ENCODE data around the gene ABCC4.

The ABCC4 gene

GRCh38 chr13:95156208-95156607, 145.0 kb downstream of the ABCC4 start:
- DNase-seq (ENCODE audit: low read depth) = no peak

GRCh38 chr13:95155504-95155903, 145.7 kb downstream of the ABCC4 start:
- DNase-seq (ENCODE audit: low read depth) = no peak

GRCh38 chr13:95155093-95155492, 146.2 kb downstream of the ABCC4 start:
- DNase-seq (ENCODE audit: low read depth) = no peak

GRCh38 chr13:95154413-95154886, 146.8 kb downstream of the ABCC4 start:
- no peak for DNase-seq (ENCODE audit: low read depth)

GRCh38 chr13:95153647-95154412, 147.4 kb downstream of the ABCC4 start:
- DNase-seq (ENCODE audit: low read depth) = no peak

- DNase-seq (ENCODE audit: low read depth) = no peak
Measured at GRCh38 chr13:95151942-95152587, 149.2 kb downstream of the ABCC4 start.

- DNase-seq (ENCODE audit: low read depth) = no peak
Measured at GRCh38 chr13:95150555-95150954, 150.7 kb downstream of the ABCC4 start.

- no peak for DNase-seq (ENCODE audit: low read depth)
Measured at GRCh38 chr13:95146486-95146885, 154.8 kb downstream of the ABCC4 start.

- no peak for DNase-seq (ENCODE audit: low read depth)
Measured at GRCh38 chr13:95145587-95145986, 155.7 kb downstream of the ABCC4 start.

- no peak for DNase-seq (ENCODE audit: low read depth)
Measured at GRCh38 chr13:95140502-95140901, 160.7 kb downstream of the ABCC4 start.

- no peak for DNase-seq (ENCODE audit: low read depth)
Measured at GRCh38 chr13:95138876-95139585, 162.2 kb downstream of the ABCC4 start.

GRCh38 chr13:95137096-95137495, 164.2 kb downstream of the ABCC4 start:
- DNase-seq (ENCODE audit: low read depth) = no peak

- no peak for DNase-seq (ENCODE audit: low read depth)
Measured at GRCh38 chr13:95136638-95137037, 164.6 kb downstream of the ABCC4 start.

- no peak for DNase-seq (ENCODE audit: low read depth)
Measured at GRCh38 chr13:95133498-95133897, 167.8 kb downstream of the ABCC4 start.

GRCh38 chr13:95129004-95129403, 172.2 kb downstream of the ABCC4 start:
- DNase-seq (ENCODE audit: low read depth) = no peak

GRCh38 chr13:95128045-95128643, 173.1 kb downstream of the ABCC4 start:
- no peak for DNase-seq (ENCODE audit: low read depth)

GRCh38 chr13:95124959-95125358, 176.3 kb downstream of the ABCC4 start:
- no peak for DNase-seq (ENCODE audit: low read depth)

- no peak for DNase-seq (ENCODE audit: low read depth)
Measured at GRCh38 chr13:95123726-95124125, 177.5 kb downstream of the ABCC4 start.

GRCh38 chr13:95122063-95122462, 179.2 kb downstream of the ABCC4 start:
- no peak for DNase-seq (ENCODE audit: low read depth)

- DNase-seq (ENCODE audit: low read depth) = no peak
Measured at GRCh38 chr13:95121516-95121915, 179.7 kb downstream of the ABCC4 start.

- no peak for DNase-seq (ENCODE audit: low read depth)
Measured at GRCh38 chr13:95120650-95121049, 180.6 kb downstream of the ABCC4 start.

GRCh38 chr13:95118541-95119324, 182.5 kb downstream of the ABCC4 start:
- DNase-seq (ENCODE audit: low read depth) = no peak
